ENCODE results near the gene USP46. TPM values are rescaled to one million over a fixed set of nuclear protein-coding genes. Genes with fewer than 3 reads are reported as not detected.

USP46 gene
- polyA plus RNA-seq, 1 experiment, result 12.5 TPM

DNA sequence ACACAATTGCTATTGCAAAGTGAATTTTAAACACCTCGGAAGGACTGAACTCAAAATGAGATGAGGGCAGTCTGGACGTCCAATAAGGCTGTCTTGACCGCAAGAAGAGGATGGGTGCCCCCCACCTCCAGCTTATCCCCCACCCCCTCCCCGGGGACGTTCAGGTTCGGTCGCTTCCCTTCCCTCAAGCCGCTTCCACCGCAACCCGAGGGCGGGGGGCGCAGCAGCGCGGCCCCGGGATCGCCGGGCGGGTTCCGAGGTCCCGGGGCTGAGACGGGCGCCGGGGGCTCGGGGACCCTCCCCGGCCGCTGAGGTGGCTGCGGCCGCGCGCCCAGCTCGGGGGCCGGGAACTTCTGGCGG, 480 bp downstream of the USP46 start:
- ChIA-PET POLR2A (interaction anchor here (1.2 kb wide), 1 partner anchor 64 kb away, joined by 6 read pairs; no protein-coding TSS in a partner anchor), CTCF (interaction anchor here (0.8 to 4.1 kb wide), 4 partner anchors 71 to 325 kb away, joined by 3 to 20 read pairs (median 5); no protein-coding TSS in a partner anchor)
- DNase-seq (ENCODE audit: low read depth), result no peak
- TF ChIP-seq, protein P1, sequence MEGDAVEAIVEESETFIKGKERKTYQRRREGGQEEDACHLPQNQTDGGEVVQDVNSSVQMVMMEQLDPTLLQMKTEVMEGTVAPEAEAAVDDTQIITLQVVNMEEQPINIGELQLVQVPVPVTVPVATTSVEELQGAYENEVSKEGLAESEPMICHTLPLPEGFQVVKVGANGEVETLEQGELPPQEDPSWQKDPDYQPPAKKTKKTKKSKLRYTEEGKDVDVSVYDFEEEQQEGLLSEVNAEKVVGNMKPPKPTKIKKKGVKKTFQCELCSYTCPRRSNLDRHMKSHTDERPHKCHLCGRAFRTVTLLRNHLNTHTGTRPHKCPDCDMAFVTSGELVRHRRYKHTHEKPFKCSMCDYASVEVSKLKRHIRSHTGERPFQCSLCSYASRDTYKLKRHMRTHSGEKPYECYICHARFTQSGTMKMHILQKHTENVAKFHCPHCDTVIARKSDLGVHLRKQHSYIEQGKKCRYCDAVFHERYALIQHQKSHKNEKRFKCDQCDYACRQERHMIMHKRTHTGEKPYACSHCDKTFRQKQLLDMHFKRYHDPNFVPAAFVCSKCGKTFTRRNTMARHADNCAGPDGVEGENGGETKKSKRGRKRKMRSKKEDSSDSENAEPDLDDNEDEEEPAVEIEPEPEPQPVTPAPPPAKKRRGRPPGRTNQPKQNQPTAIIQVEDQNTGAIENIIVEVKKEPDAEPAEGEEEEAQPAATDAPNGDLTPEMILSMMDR (IDR thresholded peaks at IDR 0.05; ENCODE audit: insufficient read depth, low read depth, low read length), result no peak
- Histone ChIP-seq H3K36me3 (ENCODE audit: control insufficient read depth, insufficient read depth, low read length) (no peaks in the 10 kb centered on the region; the same call in 1 of the 2 replicates), H3K27me3 (ENCODE audit: control insufficient read depth, insufficient read depth, low read length) (no peaks in the 10 kb centered on the region), H3K4me3 (ENCODE audit: low read depth, low read length) (peak overlapping the region; percentile 82)

DNA sequence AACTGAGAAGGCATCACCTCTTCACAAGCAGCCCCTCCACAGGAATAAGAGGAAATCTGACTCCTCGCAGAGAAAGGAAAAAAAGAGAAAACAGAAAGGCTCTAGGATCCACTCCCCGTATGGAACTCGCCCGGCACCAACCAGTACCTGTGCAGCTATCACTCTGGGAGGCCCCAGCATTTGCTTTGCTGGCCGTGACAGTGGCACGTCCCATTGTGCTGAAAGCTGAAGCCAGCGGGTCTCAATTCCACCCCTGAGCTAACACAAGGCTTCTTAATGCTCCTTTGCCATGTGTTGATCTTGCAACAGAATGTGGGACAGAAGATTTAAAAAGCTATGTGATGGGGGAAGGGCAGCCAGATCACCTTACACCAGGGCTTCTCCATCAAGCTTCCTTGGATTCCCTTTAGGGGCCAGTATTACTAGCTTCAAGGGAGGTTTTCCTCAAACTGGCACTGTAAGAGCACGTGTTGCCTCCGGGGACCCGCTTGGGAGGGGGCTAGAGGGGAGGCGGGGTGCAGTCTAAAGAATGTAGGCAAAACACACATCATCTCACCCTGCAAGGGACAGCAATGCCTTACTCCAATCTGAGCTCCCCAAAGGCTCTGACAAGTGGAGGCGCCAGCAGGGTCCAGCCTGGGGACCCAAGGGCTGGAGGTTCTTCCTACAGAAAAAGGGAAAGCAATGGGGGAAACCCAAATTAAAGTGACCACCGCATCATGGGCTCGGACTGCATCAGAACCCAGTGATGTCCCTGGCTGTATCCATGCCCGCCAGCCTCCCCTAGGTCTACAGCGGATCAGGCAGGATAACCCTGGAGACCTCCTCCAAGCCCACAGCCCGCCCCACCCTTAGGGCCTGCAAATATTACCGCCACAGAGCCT, 1.2 kb downstream of the USP46 start:
- DNase-seq (ENCODE audit: low read depth), result no peak
- Histone ChIP-seq H3K36me3 (ENCODE audit: control insufficient read depth, insufficient read depth, low read length) (no peaks in the 10 kb centered on the region; the same call in 1 of the 2 replicates), H3K4me3 (ENCODE audit: low read depth, low read length) (peak overlapping the region; percentile 82), H3K27me3 (ENCODE audit: control insufficient read depth, insufficient read depth, low read length) (no peaks in the 10 kb centered on the region)
- TF ChIP-seq, protein P1 (IDR thresholded peaks at IDR 0.05; ENCODE audit: insufficient read depth, low read depth, low read length), result 0 out of 2 replicates have a peak, but pooled peaks have one; percentile 23
- POLR2A ChIA-PET, result interaction anchor here (1.2 kb wide), 1 partner anchor 64 kb away, joined by 6 read pairs; no protein-coding TSS in a partner anchor
- CTCF ChIA-PET, result interaction anchor here (1.3 to 4.1 kb wide), 4 partner anchors 70 to 325 kb away, joined by 3 to 20 read pairs (median 5); no protein-coding TSS in a partner anchor

DNA sequence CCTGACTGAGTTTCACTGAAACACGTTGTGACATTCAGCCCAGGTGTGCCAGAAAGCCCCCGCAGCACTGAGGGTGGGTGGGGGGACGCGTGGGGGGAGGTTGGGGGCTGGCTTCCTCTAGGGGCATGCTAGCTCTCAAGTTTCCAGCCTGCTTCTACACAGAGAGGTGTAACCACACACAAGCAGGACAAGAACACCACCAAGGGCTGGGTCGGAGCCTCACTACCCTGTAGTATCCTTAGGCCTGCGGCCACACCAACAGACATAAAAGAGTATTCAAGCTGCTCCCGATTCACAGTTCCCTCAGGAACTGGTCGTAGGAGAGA, 1.8 kb downstream of the USP46 start:
- no peak for DNase-seq (ENCODE audit: low read depth)
- H3K27me3 ChIP-seq (ENCODE audit: control insufficient read depth, insufficient read depth, low read length), result no peaks in the 10 kb centered on the region
- no peak overlapping the region for H3K4me3 ChIP-seq (ENCODE audit: low read depth, low read length)
- CTCF ChIA-PET, result interaction anchor here (1.3 to 1.8 kb wide), 3 partner anchors 69 to 326 kb away, joined by 3 to 6 read pairs (median 4); no protein-coding TSS in a partner anchor
- POLR2A ChIA-PET, result interaction anchor here (1.2 kb wide), 1 partner anchor 65 kb away, joined by 6 read pairs; no protein-coding TSS in a partner anchor
- TF ChIP-seq, protein P1 (IDR thresholded peaks at IDR 0.05; ENCODE audit: insufficient read depth, low read depth, low read length), result no peak
- H3K36me3 ChIP-seq (ENCODE audit: control insufficient read depth, insufficient read depth, low read length), result no peaks in the 10 kb centered on the region; the same call in 1 of the 2 replicates

DNA sequence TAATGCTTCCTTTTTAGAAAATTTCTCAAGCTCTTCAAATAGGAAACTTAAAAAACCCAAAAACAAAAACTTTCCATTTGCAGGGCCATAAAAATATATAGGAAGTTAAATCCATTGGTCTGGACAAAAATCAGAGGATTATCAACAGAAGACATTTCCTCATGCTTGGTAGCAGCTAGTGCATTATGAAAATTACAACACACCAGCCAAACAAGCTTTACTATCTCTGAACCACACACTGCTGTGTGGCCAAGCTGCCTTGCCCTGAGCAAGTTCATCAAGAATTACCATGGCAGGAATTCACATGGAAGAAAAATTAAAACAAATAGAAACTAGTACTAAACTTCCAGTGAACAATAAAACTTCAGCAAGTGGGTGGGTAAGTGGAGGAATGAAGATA, 3.6 kb downstream of the USP46 start:
- CTCF ChIA-PET, result interaction anchor here (0.6 kb wide), 1 partner anchor 263 kb away, joined by 3 read pairs; no protein-coding TSS in a partner anchor
- H3K36me3 ChIP-seq (ENCODE audit: control insufficient read depth, insufficient read depth, low read length), result no peaks in the 10 kb centered on the region; the same call in 1 of the 2 replicates
- no peaks in the 10 kb centered on the region for H3K27me3 ChIP-seq (ENCODE audit: control insufficient read depth, insufficient read depth, low read length)
- no peak for DNase-seq (ENCODE audit: low read depth)
- POLR2A ChIA-PET, result no interaction called here
- H3K4me3 ChIP-seq (ENCODE audit: low read depth, low read length), result no peak overlapping the region
- TF ChIP-seq, protein P1 (IDR thresholded peaks at IDR 0.05; ENCODE audit: insufficient read depth, low read depth, low read length), result no peak

DNA sequence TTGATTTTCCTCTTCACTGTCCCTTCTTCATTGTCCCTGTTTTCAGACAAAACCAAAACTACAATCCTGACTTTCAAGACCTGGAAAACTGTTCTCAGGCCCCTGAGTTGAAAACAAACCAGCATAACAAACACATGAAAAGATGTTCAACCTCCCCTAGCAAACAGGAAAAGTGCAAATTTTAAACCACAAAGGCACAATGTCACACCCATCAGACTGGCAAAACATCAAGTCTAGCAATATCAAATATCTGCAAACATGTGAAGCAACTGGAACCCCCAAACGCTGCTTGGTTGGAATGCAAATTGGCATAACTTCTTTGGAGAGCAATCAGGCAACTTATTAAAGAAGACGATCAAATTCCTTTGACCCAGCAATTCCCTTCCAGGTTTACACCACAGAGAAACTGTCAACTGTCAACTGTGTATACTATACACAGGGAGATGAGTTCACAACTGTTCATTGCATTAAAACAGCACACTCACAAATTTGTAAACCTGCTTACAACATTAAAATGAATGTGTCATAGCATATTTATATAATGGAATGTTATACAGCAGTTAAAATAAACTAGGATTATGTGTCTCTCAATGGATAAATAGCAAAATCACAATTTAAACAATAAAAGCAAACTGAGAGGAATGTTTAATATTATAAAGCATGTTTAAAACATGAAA, 7.0 kb downstream of the USP46 start:
- ChIA-PET CTCF (no interaction called here), POLR2A (no interaction called here)
- no peak for DNase-seq (ENCODE audit: low read depth)
- H3K36me3 ChIP-seq (ENCODE audit: control insufficient read depth, insufficient read depth, low read length), result no peaks in the 10 kb centered on the region; the same call in 1 of the 2 replicates
- no peaks in the 10 kb centered on the region for H3K27me3 ChIP-seq (ENCODE audit: control insufficient read depth, insufficient read depth, low read length)
- TF ChIP-seq, protein P1 (IDR thresholded peaks at IDR 0.05; ENCODE audit: insufficient read depth, low read depth, low read length), result no peak
- no peak overlapping the region for H3K4me3 ChIP-seq (ENCODE audit: low read depth, low read length)

All from BJ (cell line).